Nephron (organoid): ENCODE results near the gene KCNS1.
A peak's percentile ranks its signal among the peaks of the same experiment; 100 is the strongest.

ENCODE experiments used
- H3K27ac Mint-ChIP-seq, 3 experiments: 2 replicates each; pipeline ENCODE4 v1.8.0; 2020; ENCODE audit warnings: mixed read lengths in 3 of 3, mild to moderate bottlenecking in 2 of 3, moderate library complexity in 1 of 3
- H3K27me3 Mint-ChIP-seq: 2 replicates; pipeline ENCODE4 v1.8.0; 2021; ENCODE audit warnings: low read depth, mild to moderate bottlenecking, moderate library complexity, mixed read lengths
- H3K36me3 Mint-ChIP-seq: 2 replicates; pipeline ENCODE4 v1.8.0; 2020; ENCODE audit warnings: low read depth, mixed read lengths
- H3K4me1 Mint-ChIP-seq: 2 replicates; pipeline ENCODE4 v1.8.0; 2020; ENCODE audit warnings: mixed read lengths
- H3K4me3 Mint-ChIP-seq, 3 experiments: 2 replicates each; pipeline ENCODE4 v1.8.0; 2020; ENCODE audit warnings: mild to moderate bottlenecking in 3 of 3, mixed read lengths in 3 of 3, moderate library complexity in 2 of 3
- H3K9me3 Mint-ChIP-seq: 2 replicates; pipeline ENCODE4 v1.8.0; 2020; ENCODE audit warnings: mixed read lengths
- CTCF ChIP-seq, 3 experiments: fragments of 200-600 bp; sonication (generic); IDR thresholded peaks; one replicate each; pipeline ENCODE4 v1.5.0; 2021; ENCODE audit warnings: antibody characterized with exemption in 3 of 3; ENCODE audit not compliant: unreplicated experiment in 3 of 3

The KCNS1 gene

GRCh38 chr20:45111799-45112471 is 11.0 kb upstream of the KCNS1 start:
- H3K9me3 Mint-ChIP-seq, result no peaks in the 10 kb centered on the region
- no peaks in the 10 kb centered on the region for H3K4me1 Mint-ChIP-seq
- H3K4me3 Mint-ChIP-seq, result no peak overlapping the region
- no peak overlapping the region for H3K27ac Mint-ChIP-seq
- H3K36me3 Mint-ChIP-seq, result no peaks in the 10 kb centered on the region
- peak in 2 of 3 experiments; percentile 32 to 42 for TF ChIP-seq CTCF (IDR thresholded peaks at IDR 0.05; ENCODE audit: unreplicated experiment in 3 of 3)
- peaks cover 33% of the 10 kb centered on the region for H3K27me3 Mint-ChIP-seq

DNA sequence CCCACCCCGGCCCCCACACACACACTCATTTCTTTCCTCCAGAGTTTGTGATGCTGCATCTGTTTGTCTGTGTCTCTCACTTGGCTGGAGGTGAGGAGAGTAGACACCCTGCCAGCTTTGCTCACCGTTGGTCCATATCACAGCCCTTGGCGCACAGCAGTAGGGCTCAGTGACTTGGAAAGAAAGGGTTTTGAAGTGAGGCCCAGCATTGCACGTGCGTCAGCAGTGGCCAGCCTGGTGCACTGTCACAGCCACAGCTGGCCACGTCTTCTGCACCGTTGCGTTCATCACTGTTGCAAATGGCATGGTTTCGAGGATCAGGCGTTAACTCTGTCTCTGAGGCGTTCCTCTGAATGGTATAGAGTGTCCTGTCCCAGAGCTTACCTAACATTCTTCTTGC is 10.4 kb upstream of the KCNS1 start:
- no peak for TF ChIP-seq CTCF (IDR thresholded peaks at IDR 0.05; ENCODE audit: unreplicated experiment in 3 of 3)
- H3K9me3 Mint-ChIP-seq, result no peaks in the 10 kb centered on the region
- no peaks in the 10 kb centered on the region for H3K36me3 Mint-ChIP-seq
- H3K4me3 Mint-ChIP-seq, result no peak overlapping the region
- H3K27me3 Mint-ChIP-seq, result peaks cover 32% of the 10 kb centered on the region
- H3K27ac Mint-ChIP-seq, result no peak overlapping the region
- H3K4me1 Mint-ChIP-seq, result no peaks in the 10 kb centered on the region

- Mint-ChIP-seq H3K4me1 (no peaks in the 10 kb centered on the region), H3K9me3 (no peaks in the 10 kb centered on the region), H3K27me3 (peaks cover 32% of the 10 kb centered on the region), H3K36me3 (no peaks in the 10 kb centered on the region), H3K27ac (no peak overlapping the region), H3K4me3 (no peak overlapping the region)
- TF ChIP-seq CTCF (IDR thresholded peaks at IDR 0.05; ENCODE audit: unreplicated experiment in 3 of 3), result no peak
These were observed 9.4 kb upstream of the KCNS1 start for GRCh38 chr20:45110301-45110700.

- Mint-ChIP-seq H3K4me1 (no peaks in the 10 kb centered on the region), H3K4me3 (no peak overlapping the region), H3K27ac (no peak overlapping the region), H3K27me3 (peaks cover 31% of the 10 kb centered on the region), H3K36me3 (no peaks in the 10 kb centered on the region), H3K9me3 (no peaks in the 10 kb centered on the region)
- TF ChIP-seq CTCF (IDR thresholded peaks at IDR 0.05; ENCODE audit: unreplicated experiment in 3 of 3), result no peak
These were observed 8.7 kb upstream of the KCNS1 start for GRCh38 chr20:45109634-45110033.

GRCh38 chr20:45105317-45105716 is 4.4 kb upstream of the KCNS1 start:
- TF ChIP-seq CTCF (IDR thresholded peaks at IDR 0.05; ENCODE audit: unreplicated experiment in 3 of 3), result no peak
- Mint-ChIP-seq H3K27me3 (peaks cover 60% of the 10 kb centered on the region), H3K27ac (no peak overlapping the region), H3K9me3 (no peaks in the 10 kb centered on the region), H3K4me1 (no peaks in the 10 kb centered on the region), H3K4me3 (no peak overlapping the region), H3K36me3 (no peaks in the 10 kb centered on the region)

DNA sequence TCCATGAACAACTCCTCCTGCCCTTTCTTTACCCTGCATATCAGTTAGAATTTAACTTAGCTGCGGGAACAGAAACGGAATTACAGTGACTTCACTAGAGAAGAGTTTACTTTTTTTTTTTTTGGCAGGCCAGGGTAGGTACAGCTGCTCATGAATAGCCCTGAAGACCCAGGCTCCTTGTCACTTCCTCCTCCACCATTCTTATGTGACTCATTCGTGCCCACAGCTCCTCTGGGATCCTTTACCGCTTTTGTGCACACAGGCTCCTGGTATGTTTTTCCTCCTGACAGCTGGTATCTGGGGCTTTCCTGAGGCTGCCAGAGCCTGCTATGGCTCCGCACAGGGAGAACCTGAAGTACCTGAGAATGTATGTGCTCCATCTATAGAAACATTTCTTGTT is 3.9 kb upstream of the KCNS1 start:
- no peak for TF ChIP-seq CTCF (IDR thresholded peaks at IDR 0.05; ENCODE audit: unreplicated experiment in 3 of 3)
- H3K4me1 Mint-ChIP-seq, result no peaks in the 10 kb centered on the region
- peaks cover 62% of the 10 kb centered on the region for H3K27me3 Mint-ChIP-seq
- no peaks in the 10 kb centered on the region for H3K9me3 Mint-ChIP-seq
- H3K27ac Mint-ChIP-seq, result no peak overlapping the region
- no peak overlapping the region for H3K4me3 Mint-ChIP-seq
- H3K36me3 Mint-ChIP-seq, result no peaks in the 10 kb centered on the region
